GM12873 (cell line): ENCODE data around the gene KLF2.

ENCODE experiments used
- CTCF ChIP-seq: IDR thresholded peaks from 2 replicates; pipeline ENCODE4 v1.5.1; 2012; ENCODE audit warnings: low read depth, mild to moderate bottlenecking, moderate library complexity, low read length, control low read depth; ENCODE audit not compliant: insufficient read depth; ENCODE audit errors: missing control alignments

Gene KLF2

GRCh38 chr19:16324384-16325160, at the start of gene KLF2:
Gene KLF2 (plus strand): TSS chr19:16324826. CDS start chr19:16324924, 98 bp downstream.
- TF ChIP-seq CTCF: no peak

- no peak for TF ChIP-seq CTCF
Measured at GRCh38 chr19:16280306-16280705, 44.3 kb upstream of the KLF2 start.

GRCh38 chr19:16281743-16282142, 42.9 kb upstream of the KLF2 start:
- no peak for TF ChIP-seq CTCF

GRCh38 chr19:16283210-16284061, 41.2 kb upstream of the KLF2 start:
- no peak for TF ChIP-seq CTCF

- no peak for TF ChIP-seq CTCF
Measured at GRCh38 chr19:16284505-16284904, 40.1 kb upstream of the KLF2 start.

- no peak for TF ChIP-seq CTCF
Measured at GRCh38 chr19:16285769-16286498, 38.7 kb upstream of the KLF2 start.

- TF ChIP-seq CTCF: no peak
Measured at GRCh38 chr19:16288544-16288943, 36.1 kb upstream of the KLF2 start.
